H1 (cell line): ENCODE measurements around the gene TWNK. TPM values are rescaled to one million over a fixed set of nuclear protein-coding genes. Genes with fewer than 3 reads are reported as not detected.
A peak's percentile ranks its signal among the peaks of the same experiment; 100 is the strongest.

Experiments
- CREB1 ChIP-seq: IDR thresholded peaks from 2 replicates; pipeline ENCODE4 v1.6.1; 2012; ENCODE audit warnings: inconsistent platforms
- CTCF ChIP-seq, 3 experiments: IDR thresholded peaks; 1 replicate in 2 of 3; 2 replicates in 1 of 3; pipeline versions ENCODE4 v1.5.1 to v1.6.1; 2011; ENCODE audit warnings: low read length in 3 of 3, mild to moderate bottlenecking in 3 of 3, inconsistent platforms in 2 of 3, low read depth in 1 of 3, moderate library complexity in 1 of 3; ENCODE audit not compliant: insufficient read depth in 1 of 3; ENCODE audit errors: control extremely low read depth in 1 of 3
- E2F6 ChIP-seq: IDR thresholded peaks from 2 replicates; pipeline ENCODE4 v1.6.1; 2012; ENCODE audit warnings: inconsistent platforms
- KDM1A ChIP-seq: fragments of 200-600, 300-600 bp; sonication (generic); IDR thresholded peaks from 2 replicates; pipeline ENCODE4 v1.7.1; 2016; ENCODE audit warnings: mild to moderate bottlenecking, low read length, borderline replicate concordance
- MAX ChIP-seq: IDR thresholded peaks from 2 replicates; pipeline ENCODE4 v1.6.1; 2012; ENCODE audit warnings: inconsistent platforms
- NANOG ChIP-seq: IDR thresholded peaks from 2 replicates; pipeline ENCODE4 v1.6.1; 2011; ENCODE audit warnings: low read length, low read depth, mild to moderate bottlenecking, inconsistent platforms; ENCODE audit not compliant: insufficient read depth, poor library complexity, severe bottlenecking
- PHF8 ChIP-seq: fragments of 200-600 bp; sonication (generic); conservative IDR thresholded peaks from 2 replicates; pipeline ENCODE4 v1.7.1; 2012; ENCODE audit warnings: low read depth, mild to moderate bottlenecking, inconsistent platforms, low read length, moderate library complexity
- POLR2A ChIP-seq, 2 experiments: IDR thresholded peaks; 1 replicate in 1 of 2; 2 replicates in 1 of 2; pipeline ENCODE4 v1.6.1; 2011; ENCODE audit warnings: low read depth in 2 of 2, low read length in 2 of 2, mild to moderate bottlenecking in 2 of 2; ENCODE audit errors: control extremely low read depth in 1 of 2
- POLR2AphosphoS5 ChIP-seq: IDR thresholded peaks from 2 replicates; pipeline ENCODE4 v1.6.1; 2011; ENCODE audit warnings: low read depth, low read length
- SP1 ChIP-seq: IDR thresholded peaks from 2 replicates; pipeline ENCODE4 v1.6.1; 2011; ENCODE audit warnings: low read depth, low read length
- TAF1 ChIP-seq: IDR thresholded peaks from 2 replicates; pipeline ENCODE4 v1.6.1; 2011; ENCODE audit warnings: mild to moderate bottlenecking, low read depth, low read length
- polyA plus RNA-seq, 7 experiments: library from polyadenylated mRNA; depleted of rRNA in 3 of 7; stranded (reverse) in 5 of 7; unstranded in 2 of 7; fragments of >200 nt in 5 of 7; fragments of 200-250 nt in 2 of 7; gene quantifications; 1 replicate in 5 of 7; 2 replicates in 1 of 7; 4 replicates in 1 of 7; pipeline versions ENCODE4 v1.2.1 to v1.2.3, GENCODE V29; 2011 to 2013; ENCODE audit warnings: missing spikeins in 2 of 7, mixed read lengths in 2 of 7
- total RNA-seq: library from RNA; stranded (reverse); fragmentation: NEBNext Ultra II Directional; extraction: Animal tissue kit (Norgen Biotek cat#: 25700); gene quantifications from 2 replicates; pipeline ENCODE4 v1.2.1, GENCODE V29; 2021

The TWNK gene
- total and polyA plus RNA-seq, 2 of the 8 experiments (the other 6 are each of a cell fraction or from before 2014, with no cell fraction given) = 15.4 to 32.5 TPM

- TF ChIP-seq CTCF (IDR thresholded peaks at IDR 0.05; ENCODE audit: control extremely low read depth in 1 of 3, insufficient read depth in 1 of 3, low read depth in 1 of 3, low read length in 3 of 3) (peak; percentile 66 to 80 (median 71)), POLR2AphosphoS5 (peak; percentile 37; the same call in 1 of the 2 replicates), TAF1 (0 out of 2 replicates have a peak, but pooled peaks have one; percentile 34), E2F6 (0 out of 2 replicates have a peak, but pooled peaks have one; percentile 37), SP1 (peak; percentile 37; the same call in 1 of the 2 replicates), MAX (peak; percentile 75), KDM1A (peak; percentile 88), PHF8 (0 out of 2 replicates have a peak, but pooled peaks have one; percentile 30), POLR2A (IDR thresholded peaks at IDR 0.05; ENCODE audit: control extremely low read depth in 1 of 2, low read depth in 2 of 2, low read length in 2 of 2) (no peak), NANOG (no peak), CREB1 (no peak)
Observed at GRCh38 chr10:100969187-100970075, 17.9 kb upstream of the TWNK start, which contains the start of gene SEMA4G (continued).
